T-helper 22 cell (primary cell): Measurements from ENCODE around the gene CCDC171.
"Not testable (repeated sequence)": the region's sequence is repeated elsewhere in the genome, so short reads cannot be mapped to it uniquely, and the experiment has no call there.

Experiments used
- DNase-seq: peaks from one replicate; pipeline ENCODE4 v3.0.0-alpha.2; 2020; ENCODE audit warnings: low read depth

CCDC171 gene

DNA sequence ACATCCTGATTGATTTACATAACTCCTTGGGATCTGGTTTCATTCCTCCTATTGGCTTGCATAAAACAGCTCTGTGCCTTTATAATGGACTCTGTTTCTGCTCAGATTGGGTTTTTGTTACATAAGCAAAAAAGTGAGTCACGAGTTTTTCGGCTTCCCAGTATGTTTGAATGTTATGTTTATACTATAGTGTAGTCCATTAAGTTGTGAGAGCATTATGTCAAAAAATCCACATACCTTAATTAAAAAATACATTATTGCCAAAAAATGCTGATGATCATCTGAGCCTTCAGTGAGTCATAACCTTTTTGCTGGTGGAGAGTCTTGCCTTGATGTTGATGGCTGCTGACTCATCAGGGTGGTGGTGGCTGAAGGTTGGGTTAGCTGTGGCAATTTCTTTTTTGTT, 144.6 kb downstream of the CCDC171 start:
- DNase-seq = no peak

DNA sequence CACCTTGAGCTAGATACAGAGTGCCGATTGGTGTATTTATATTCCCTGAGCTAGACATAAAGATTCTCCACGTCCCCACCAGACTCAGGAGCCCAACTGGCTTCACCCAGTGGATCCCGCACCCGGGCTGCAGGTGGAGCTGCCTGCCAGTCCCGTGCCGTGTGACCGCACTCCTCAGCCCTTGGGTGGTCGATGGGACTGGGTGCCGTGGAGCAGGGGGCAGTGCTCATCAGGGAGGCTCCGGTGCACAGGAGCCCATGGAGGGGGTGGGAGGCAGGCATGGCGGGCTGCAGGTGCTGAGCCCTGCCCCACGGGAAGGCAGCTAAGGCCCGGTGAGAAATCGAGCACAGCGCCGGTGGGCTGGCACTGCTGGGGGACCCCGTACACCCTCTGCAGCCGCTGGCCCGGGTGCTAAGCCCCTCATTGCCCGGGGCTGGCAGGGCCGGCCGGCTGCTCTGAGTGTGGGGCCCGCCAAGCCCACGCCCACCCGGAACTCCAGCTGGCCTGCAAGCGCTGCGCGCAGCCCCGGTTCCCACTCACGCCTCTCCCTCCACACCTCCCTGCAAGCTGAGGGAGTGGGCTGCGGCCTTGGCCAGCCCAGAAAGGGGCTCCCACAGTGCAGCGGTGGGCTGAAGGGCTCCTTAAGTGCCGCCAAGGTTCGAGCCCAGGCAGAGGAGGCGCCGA, 147.2 kb downstream of the CCDC171 start:
- DNase-seq = not testable (repeated sequence)

DNA sequence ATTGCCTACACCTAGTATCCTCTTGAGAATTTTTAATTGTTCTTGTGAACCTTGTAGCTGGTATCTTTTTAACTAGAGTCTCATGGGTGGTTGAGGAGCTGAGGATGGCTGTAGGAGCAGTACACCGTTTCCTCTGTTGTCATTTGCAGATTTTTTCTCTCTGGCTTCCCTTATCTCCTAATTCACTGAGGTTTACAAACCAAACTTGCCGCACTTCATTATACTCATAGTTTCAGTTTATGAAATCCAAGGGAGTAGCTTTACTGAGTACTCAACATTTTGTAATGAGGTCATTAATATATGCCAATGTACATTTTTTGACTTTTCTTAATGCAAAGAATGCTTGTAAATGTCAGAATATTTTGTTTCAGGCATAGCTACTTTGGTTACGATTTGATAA, 154.2 kb downstream of the CCDC171 start:
- DNase-seq = no peak

DNA sequence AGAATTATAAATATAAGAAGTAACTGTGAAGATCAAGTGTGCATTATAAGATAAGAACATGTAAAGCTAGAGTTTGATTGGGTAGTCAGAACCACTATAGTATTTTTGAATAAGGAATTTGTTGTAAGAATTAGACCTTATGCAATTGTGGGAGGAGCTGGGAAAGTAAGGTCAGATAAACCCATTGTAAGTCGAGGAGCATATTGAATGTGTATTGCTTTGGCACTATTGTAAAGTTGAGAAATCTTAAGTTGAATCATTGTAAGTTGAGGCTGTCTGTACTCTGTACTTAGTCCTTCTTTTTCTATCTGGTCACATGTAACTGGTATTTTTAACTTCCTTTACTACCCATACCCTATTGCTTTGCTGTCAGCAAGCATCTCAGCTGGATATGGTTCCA, 158.7 kb downstream of the CCDC171 start:
- no peak for DNase-seq

DNA sequence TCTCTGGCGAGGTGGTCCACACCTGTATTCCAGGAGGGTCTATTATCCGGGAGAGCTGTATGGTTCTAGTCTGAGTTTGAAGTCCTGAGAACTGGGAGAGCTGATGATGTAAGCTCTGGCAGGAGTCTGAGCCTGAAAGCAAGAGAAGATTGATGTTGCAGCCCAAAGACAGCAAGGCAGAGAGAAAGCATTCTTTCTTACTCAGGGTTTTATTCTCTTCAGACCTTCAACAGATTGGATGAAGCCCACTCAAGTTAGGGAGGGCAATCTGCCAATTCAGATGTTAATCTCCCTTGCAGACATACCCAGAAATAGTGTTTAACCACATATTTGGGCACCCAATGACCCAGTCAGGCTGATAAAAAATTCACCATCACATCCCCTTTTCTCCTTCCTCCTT, 159.1 kb downstream of the CCDC171 start:
- DNase-seq = no peak

DNA sequence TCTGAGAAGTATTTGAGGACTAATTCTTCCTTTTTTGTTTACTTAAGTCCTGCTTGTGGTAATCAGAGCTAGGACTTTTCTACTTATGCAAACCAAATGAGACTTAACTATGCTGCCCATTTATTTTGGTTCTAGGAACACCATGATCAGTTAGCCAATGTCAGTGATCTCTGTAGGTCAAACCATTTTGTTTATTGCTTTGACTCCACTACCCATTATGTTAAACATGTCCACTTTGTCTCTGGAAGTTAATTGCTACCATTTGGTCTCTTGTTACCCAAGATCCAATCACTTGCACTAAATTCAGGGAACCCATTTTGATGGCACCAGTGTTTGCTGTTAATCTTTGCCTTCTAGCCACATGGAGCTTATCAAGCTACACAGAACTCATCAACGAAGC, 161.9 kb downstream of the CCDC171 start:
- DNase-seq = no peak

DNA sequence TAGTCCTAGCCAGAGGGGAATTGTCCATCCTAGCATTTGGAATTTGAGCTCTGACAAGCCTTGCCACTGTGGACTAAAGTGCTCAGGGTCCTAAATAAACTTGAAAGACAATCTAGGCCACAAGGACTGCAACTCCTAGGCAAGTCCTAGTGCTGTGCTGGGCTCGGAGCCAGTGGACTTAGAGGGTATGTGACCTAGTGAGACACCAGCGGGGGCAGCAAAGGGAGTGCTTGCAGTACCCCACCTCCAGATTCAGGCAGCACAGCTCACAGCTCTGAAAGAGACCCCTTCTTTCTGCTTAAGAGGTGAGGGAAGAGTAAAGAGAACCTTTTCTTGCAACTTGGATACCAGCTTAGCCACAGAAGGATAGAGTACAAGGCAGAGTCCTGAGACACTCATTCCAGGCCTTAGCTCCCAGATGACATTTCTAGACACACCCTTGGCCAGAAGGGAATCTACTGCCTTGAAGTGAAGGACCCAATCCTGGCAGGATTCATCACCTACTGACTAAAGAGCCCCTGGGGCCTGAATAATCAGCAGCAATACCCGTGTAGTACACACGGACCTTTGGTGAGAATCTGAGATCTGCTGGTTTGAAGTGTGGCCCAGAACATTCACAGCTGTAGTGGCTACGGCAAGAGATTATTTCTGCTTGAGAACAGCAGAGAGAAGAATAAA, 164.6 kb downstream of the CCDC171 start:
- DNase-seq = no peak

DNA sequence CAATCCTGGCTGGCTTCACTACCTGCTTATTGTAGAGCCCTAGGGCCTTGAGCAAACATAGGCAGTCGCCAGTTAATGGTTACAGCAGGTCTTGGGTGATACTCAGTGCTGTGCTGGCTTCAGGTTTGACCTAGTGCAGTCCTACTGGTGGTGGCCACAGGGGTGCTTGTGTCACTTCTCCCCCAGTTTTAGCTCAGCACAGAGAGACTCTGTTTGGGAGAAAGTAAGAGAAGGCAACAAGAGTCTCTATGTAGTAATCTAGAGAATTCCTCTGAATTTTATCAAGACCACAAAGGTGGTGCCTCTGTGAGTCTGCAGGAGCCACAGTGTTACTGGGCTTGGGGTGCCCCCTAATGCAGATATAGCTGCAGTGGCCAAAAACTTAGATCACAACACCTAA, 165.6 kb downstream of the CCDC171 start:
- DNase-seq = no peak

DNA sequence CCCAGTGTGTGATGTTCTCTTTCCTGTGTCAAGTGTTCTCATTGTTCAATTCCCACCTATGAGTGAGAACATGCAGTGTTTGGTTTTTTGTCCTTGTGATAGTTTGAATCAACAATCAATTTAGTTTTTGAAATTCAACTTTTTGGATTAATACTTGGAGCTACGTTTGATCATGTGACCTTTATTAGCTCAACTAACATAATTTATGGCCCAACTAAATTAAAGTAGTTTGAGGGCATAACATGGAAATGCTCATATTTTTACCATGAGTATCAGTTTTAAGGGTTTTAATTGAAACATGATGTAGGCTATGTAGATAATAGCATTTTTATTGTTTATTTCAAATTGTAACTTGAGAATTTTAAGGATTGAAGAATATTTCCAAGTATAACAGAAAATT, 168.0 kb downstream of the CCDC171 start:
- DNase-seq = no peak

DNA sequence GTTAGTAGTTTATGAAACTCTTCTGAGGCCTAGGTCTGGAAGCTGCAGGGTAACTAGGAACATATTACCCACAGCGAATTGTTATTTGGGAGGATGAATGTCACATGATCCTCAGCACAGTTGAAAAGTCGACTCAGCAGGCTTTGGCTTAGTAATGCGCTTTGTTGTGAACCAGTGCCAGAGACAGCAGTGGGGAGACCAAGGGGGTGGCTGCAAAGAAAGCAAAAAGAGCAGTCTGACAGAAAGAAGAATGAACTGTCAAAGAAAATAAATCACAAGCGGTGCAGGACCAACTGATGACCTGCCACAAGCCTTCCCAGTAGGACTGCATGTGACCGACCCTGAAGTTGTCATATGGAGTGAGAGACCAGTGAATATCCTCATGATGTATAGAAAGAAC, 170.0 kb downstream of the CCDC171 start:
- no peak for DNase-seq

DNA sequence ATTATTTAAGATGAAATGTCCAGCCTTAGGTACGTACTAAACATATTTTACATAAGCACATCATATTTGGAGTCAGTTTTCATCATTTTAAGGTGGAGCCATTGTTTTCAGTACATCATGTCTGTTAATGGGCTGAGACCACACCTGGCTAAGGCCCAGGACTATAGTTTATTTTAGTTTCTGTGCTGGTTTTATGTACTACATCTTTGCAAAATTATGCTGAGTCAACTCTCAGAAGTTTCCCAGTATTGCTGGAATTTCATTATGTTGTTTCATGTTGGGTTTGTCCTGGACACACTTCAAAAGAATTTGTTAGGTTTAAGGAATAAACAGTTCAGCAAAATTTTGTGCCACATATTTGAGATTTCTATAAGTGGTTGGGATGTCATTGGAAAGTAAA, 171.2 kb downstream of the CCDC171 start:
- DNase-seq = no peak

DNA sequence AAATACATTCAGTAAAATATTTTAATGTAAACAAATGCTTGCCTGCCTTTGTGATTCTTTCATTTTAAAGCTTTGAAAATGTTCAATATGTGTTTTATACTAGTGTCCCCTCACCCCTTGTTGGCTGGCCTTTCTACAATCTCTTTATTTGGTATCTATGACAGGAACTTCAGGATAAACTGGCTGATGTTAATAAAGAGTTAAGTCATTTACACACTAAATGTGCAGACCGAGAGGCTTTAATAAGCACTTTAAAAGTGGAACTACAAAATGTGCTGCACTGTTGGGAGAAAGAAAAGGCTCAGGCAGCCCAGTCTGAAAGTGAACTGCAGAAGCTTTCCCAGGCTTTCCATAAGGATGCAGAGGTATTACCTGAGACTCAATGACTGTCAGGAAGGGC, 171.8 kb downstream of the CCDC171 start:
- DNase-seq = no peak

DNA sequence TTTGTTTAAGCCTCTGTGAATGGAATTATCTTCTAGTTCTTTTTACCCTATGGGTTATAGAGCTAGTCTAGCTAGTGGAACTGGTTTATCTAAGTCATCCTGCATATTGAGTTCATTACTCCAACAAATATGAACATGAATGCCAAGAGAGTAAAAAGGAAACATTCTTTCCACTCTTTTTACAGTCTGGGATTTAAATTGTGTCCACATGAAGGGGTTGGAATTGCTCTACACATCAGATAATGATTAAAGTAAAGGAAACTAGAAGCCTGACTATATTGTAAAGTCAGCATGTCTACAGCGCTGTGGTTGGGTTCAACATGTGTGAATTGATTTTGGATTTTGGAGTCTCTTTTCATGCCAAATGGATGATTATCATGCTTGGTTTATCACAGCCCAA, 173.1 kb downstream of the CCDC171 start:
- no peak for DNase-seq

DNA sequence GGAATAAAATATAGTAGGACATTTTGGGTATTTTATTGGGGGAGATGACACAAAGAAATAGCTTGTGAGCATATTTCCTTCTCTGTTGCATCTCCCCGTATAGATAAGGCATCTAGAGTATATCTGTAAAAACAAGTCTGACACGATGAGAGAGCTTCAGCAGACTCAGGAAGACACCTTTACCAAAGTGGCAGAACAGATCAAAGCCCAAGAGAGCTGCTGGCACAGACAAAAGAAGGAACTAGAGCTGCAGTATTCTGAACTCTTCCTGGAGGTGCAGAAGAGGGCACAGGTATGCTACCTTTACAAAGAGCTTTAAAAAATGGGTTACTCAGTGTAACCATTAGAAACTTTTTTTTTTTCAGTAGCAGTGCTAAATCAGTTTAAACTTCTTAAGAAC, 176.7 kb downstream of the CCDC171 start:
- DNase-seq = no peak

DNA sequence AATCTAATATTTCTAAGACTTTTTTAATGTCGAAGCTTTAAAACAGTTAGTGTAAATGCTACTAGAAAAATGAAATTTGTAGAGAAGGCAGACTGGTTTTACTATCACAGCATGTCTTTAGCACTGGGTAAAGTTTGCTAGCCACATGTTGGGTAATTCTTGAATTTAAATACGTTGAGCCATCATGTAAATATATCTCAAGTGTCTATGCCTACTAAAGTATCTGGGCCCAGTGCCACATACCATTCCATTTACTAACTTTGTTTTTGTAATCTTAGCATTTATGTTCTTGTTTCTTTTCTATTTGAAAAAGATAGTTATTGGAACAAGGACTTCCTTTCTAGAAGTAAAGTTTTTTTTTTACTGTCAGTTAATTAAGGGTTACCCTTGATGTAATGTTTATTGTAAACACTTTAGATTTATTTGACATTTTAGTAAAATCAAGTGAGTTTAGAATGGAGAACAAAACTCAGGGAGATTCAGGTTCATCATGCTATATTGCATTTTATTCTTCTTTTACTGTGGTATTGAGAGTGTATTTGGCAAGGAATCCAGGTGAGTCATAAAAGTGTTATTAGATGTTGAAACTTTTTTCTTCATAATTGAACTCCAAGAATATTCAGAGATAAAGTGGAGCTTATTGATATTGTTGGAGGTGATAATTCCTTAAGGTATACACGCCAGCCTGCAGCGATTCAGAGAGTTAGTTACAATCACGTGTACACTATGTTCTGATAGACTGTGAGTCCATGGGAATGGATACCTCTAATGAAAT, 182.4 kb downstream of the CCDC171 start:
- DNase-seq = no peak

DNA sequence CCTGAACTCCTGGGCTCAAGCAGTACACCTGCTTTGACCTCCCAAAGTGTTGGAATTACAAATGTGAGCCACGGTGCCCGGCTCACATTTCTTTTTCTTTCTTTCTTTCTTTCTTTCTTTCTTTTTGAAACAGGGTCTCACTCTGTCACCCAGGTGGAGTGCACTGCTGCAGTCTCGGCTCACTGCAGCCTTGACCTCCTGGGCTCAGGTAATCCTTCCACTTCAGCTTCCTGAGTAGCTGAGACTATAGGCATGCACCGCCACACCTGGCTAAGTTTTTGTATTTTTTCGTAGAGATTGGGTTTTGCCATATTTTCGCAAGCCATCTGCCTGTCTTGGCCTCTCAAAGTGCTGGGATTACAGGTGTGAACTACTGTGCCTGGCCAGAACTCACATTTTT, 183.7 kb downstream of the CCDC171 start:
- no peak for DNase-seq

DNA sequence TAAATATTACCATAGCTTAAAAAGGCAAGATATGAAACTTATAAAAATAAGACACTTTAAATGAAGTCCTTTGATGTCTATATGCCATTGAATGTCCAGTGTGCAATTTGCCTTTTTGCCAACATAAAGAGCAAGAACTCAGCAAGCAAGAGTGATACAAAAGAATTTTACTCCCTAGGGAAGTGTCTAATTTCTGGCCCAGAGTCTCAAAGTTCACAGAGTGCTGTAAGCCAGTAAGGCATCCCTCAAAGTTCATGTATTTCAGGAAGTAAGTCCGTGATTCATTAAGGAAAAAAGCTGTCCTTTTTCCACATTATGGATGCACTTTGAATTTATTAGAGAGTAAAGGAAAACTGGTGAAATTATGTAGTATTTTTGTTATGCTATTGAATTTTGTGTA, 185.2 kb downstream of the CCDC171 start:
- DNase-seq = no peak

DNA sequence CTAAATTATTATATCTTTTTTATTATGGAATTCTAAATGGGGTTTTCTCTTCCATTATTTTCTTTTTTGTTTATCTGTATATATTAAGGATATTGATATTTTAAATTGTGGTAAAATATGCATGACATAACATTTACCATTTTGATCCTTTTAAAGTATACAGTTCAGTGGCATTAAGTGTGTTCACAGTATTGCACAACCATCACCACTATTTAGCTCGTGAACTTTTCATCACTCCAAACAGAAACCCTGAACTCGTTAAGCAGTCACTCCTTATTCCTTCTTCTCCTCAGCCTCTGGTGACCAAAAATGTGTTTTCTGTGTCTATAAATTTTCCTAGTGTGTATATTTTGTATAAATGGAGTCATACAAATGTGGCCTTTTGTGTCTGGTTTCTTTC, 188.2 kb downstream of the CCDC171 start:
- no peak for DNase-seq

DNA sequence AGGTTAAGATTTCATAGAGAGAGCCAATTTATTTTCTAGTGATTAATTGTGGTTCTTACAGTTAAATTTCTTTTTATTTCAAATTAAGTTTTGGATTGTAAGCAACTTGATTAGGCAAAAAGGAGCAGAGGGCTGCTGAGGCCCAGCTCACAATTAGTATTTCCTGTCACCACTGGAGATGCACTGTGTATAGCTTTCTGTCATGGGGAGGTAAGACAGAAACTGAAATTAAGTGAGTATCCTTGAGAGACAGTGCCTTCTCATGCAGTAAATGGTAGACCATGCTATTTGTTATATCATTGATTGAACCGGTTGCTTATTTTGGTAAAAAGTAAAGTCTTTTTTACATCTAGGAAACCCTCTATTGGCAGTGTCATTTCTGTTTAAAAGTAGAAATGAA, 190.7 kb downstream of the CCDC171 start:
- no peak for DNase-seq

DNA sequence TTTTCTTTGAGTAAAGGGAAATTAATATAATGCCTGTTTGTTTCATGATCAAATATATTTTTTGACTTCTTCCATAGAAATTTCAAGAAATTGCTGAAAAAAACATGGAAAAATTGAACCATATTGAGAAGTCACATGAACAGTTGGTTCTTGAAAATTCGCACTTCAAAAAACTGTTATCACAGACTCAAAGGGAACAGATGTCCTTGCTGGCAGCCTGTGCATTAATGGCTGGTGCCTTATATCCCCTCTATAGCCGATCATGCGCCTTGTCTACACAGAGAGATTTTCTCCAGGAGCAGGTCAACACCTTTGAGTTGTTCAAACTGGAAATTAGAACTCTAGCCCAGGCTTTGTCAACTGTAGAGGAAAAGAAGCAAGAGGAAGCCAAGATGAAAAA, 191.4 kb downstream of the CCDC171 start:
- no peak for DNase-seq

DNA sequence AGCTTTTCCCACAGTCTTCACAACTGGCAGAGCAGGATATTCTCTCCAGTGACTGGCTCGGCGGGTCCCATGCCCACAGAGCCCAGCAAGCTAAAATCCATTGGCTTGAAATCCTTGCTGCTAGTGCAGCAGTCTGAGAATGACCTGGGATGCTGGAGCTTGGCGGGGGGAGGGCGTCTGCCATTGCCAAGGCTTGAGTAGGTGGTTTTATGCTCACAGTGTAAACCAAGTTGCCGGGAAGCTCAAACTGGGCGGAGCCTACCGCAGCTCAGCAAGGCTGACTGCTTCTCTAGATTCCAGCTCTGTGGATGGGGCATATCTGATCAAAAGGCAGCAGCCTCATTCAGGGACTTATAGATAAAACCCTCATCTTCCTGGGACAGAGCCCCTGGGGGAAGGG, 194.1 kb downstream of the CCDC171 start:
- no peak for DNase-seq

DNA sequence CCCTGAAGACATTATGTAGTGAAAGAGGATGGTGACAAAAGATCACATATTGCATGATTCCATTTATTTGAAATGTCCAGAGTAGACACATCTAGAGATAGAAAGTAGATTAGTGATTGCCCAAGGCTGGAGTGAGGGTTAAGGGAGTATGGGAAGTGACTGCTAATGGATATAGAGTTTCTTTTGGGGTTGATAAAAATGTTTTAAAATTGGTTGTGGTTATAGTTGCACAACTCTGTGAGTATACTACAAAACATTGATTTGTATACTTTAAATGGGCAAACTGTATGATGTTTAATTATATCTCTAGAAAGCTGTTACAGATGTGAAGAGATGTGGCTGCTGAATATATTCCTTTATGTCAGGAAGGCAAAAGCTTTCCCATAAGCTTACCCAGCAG, 202.8 kb downstream of the CCDC171 start:
- DNase-seq = no peak

DNA sequence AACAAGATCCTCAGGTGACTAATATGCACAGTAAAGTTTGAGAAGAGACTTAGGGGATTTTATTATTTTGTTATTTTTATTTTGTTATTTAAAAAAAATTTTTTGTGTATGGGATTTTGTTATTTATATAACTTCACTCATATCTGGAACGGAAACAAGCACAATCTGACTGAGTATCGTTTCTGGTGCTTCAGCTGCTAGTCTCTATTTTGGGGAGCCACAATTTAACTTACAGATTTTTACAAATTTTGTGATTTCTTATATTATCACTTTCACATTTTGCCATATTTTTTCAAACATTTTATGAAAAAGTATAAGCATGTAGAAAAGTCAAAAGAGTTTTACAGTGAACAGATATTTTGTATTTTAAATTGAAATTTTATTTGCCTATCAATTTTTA, 208.7 kb downstream of the CCDC171 start:
- no peak for DNase-seq
